Measurements from ENCODE around the gene ALDH16A1.

The ALDH16A1 gene

DNA sequence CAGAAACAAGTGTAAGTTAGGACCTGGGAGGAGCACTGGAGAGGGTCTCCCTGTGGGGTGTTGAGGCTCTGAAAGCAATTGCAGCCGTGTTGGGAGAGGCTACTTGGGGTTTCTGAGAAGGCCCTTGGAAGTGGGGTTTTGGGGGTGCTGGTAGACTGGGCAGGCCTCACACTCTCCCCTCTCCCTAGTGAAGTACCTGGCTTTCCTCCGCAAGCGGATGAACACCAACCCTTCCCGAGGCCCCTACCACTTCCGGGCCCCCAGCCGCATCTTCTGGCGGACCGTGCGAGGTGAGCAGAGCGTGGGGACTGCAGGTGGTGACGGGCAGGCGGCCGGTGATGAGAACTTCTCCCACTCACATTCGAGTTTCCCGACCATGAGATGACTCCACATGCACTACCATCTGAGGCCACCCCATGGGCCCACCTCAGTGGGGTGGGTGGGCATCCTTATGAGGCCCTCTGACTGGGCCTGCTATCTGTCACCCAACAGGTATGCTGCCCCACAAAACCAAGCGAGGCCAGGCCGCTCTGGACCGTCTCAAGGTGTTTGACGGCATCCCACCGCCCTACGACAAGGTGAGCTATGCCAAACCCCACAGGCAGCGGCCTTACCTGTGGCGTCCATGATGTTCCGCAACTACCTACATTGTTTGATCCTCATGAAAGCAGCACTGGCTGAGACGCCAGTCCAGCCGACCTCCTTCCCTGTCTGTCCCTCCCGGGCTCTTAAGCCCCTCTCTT, 37.4 kb downstream of the ALDH16A1 start:
- DNase-seq, result no peak

DNA sequence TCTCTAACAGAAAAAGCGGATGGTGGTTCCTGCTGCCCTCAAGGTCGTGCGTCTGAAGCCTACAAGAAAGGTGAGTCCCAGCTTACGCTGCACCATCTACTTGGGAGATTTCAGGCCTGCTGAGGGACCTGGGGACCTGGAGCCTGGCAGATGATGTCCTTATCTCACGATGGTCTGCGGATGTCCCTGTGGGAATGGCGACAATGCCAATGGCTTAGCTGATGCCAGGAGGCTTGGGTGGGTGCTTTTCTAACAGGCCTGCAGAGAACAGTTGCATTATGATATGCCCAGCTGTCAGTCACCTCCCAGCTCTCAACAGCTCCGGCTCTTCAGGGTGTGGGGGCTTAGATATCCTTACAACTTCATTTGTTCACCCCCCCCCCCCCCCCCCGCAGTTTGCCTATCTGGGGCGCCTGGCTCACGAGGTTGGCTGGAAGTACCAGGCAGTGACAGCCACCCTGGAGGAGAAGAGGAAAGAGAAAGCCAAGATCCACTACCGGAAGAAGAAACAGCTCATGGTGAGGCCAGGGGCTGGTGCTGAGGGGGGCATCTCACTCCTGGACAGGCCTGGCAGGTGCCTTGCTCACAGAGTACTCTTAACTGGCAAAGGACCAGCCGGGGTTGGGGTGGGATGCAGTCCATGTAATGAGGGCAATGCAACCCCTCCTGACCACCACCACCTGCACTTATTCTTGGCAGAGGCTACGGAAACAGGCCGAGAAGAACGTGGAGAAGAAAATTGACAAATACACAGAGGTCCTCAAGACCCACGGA, 38.2 kb downstream of the ALDH16A1 start:
- DNase-seq, result no peak

DNA sequence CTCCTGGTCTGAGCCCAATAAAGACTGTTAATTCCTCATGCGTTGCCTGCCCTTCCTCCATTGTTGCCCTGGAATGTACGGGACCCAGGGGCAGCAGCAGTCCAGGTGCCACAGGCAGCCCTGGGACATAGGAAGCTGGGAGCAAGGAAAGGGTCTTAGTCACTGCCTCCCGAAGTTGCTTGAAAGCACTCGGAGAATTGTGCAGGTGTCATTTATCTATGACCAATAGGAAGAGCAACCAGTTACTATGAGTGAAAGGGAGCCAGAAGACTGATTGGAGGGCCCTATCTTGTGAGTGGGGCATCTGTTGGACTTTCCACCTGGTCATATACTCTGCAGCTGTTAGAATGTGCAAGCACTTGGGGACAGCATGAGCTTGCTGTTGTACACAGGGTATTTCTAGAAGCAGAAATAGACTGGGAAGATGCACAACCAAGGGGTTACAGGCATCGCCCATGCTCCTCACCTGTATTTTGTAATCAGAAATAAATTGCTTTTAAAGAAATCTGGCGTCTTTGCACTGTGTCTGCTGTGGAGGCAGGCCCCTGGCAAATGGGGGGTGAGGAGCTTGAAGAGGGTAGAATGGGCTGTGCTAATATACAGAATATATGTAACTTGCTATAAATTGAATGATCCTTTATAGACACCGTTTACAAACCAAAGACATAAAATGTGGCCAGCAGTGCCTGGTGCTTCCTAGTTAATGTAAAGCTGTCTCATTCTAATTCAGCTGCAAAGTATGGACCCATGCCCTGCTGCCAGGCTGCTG, 39.0 kb downstream of the ALDH16A1 start:
- DNase-seq, result no peak

DNA sequence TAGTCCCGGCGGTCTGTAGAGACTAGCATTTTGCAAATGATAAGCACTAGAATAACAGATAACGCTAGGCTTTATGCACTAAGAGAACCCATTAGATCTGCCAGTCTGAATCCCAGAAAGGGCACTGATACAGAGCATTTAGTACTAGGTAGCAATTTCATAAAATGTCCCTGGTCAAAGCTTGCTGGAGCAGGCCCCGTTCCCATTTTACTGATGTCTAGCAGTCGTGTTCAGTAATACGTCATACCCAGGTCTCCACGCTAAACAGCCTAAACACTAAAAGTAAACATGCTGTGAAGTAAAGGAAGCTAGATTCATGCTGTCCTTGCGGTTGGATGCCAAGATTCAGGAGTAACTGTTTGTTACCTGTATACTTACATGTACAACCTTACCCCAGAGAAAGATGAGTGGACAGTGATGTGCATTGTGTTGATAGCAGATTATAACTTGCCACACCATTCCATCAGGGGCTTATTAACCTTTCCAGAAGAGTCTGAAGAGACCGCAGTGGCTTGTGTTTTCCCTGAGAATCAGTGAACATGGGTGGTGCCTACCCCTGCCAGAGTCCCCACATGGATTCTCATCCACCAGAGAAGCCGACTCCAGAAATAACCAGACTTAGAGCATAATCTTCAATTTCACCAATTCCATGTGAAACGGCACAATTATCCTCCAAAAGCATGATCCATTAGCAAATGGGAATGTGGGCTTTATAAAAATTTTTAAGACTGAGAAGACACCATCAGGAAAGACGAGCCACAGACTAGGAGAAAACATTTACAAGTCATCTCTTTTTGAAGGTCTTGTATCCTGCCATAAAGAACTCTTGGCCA, 39.8 kb downstream of the ALDH16A1 start:
- DNase-seq, result no peak

DNA sequence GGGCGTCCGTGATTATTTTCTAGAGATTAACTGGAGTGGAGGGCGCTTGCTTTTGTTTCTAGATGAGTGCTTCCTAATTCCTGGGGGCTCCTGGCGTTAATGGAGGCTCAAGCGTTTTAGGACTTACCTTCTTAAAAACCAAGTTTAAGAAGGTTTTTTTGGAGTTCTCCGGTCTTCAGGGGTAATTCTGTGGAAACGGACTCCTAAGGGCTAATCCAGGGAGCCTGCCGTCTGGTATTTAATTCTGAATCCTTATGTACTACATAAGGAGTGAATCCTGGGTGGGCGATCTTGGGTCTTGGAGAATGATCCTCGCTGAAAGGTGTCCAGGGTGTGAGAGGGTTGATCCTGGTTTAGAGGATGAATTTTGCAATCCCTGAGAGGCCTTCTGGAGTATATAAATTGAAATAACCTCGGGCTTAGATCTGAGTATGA, 43.6 kb downstream of the ALDH16A1 start:
- DNase-seq, result no peak

DNA sequence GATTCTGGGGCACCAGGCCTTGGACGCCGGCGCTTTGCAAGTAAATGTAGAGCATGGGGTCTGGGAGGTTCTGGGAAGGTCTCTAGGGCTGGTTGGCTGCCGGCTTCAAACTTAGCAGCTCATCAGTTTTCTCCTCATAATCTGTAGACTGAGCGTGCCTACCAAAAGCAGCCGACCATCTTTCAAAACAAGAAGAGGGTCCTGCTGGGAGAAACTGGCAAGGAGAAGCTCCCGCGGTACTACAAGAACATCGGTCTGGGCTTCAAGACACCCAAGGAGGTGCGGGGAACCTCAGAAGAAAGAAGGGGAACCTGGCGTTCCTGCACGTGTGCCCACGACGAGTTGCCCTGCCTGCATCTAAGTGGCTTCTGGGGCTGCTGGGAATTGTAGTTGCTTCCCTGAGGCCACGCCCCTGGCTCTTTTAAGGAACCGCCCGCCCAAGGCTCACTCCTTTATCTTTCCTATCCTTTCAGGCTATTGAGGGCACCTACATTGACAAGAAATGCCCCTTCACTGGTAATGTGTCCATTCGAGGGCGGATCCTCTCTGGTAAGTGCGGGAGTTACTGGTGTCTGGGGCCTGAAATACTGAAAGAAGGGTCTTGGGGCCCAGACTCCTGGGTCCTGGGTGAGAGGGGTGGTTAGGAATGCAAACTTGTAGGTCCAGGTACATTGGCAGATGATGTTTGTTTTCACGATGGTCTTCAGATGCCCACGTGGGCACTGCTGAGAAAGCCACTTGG, 44.2 kb downstream of the ALDH16A1 start:
- no peak for DNase-seq

DNA sequence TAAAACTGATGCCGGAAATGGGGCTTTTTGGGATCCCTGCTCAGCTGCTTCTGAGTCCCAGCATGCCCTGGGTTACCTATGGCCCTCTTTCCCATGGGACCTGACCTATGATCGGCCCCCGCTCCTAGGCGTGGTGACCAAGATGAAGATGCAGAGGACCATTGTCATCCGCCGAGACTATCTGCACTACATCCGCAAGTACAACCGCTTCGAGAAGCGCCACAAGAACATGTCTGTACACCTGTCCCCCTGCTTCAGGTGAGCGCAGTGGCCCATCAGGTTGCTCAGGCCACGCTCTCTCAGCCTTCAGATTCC, 44.7 kb downstream of the ALDH16A1 start:
- no peak for DNase-seq

DNA sequence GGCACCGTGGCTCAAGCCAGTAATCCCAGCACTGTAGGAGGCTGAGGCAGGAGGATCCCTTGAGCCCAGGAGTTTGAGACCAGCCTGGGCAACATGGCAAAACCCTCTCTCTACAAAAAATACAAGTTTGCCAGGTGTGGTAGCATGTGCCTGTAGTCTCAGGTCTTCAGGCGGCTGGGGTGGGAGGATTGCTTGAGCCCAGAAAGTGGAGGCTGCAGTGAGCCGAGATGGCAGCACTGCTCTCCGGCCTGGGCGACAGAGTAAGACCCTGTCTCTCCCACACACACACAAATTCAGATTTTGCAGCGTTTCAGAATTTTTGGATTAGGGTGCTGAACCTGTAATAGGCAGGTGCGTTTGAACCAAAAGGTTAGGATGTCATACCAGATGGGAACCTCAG, 45.5 kb downstream of the ALDH16A1 start:
- no peak for DNase-seq

DNA sequence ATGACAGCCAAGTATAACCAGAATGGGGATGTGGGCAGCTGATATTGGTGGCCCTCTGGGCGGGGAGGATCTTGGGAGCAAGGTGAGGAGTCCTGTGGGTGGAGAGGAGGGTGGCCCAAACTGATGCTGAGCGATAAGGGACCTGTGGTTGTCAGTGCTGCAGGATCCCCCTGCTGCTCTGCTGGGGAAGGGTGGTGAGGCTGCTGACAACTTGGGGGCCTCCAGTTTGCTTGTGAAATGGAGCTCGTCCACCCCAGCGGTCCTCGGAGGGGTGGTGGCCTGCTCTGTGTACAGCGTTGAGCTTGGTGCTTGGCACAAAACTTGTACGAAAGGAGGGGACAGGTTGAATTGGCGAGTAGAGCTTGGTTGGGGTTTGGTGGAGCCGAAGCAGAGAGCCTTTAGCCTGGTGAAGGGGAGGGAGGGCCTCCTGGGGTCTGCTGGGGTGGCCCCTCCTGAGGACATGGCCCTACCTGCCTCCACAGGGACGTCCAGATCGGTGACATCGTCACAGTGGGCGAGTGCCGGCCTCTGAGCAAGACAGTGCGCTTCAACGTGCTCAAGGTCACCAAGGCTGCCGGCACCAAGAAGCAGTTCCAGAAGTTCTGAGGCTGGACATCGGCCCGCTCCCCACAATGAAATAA, 46.1 kb downstream of the ALDH16A1 start:
- DNase-seq, result no peak

DNA sequence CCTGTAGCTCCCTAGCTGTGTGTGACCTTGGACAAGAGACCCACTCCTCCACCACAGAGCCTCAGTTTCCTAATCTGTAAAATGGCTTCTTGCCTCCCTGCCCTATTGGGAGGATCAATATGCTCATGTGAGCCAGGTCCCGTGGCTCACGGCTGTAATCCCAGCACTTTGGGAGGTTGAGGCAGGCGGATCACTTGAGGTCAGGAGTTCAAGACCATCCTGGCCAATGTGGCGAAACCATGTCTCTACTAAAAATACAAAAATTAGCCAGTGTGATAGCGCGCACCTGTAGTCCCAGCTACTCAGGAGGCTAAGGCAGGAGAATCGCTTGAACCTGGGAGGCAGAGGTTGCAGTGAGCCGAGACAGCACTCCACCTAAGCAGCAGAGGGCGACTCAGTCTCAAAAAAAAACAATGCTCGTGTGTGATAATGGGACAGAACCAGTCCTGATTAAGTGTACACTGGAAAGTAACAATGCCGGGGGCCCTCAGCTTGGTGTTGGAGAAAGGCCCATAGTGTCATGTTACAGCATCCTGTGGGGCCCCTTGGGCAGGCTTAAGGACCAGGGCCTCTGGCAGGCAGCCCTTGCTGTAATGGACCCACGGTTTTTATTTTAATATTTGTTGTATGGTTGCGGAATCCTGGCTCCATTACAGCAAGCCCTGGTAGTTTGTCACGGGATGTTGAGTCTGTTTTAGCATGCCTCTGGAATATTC, 50.0 kb downstream of the ALDH16A1 start:
- no peak for DNase-seq

DNA sequence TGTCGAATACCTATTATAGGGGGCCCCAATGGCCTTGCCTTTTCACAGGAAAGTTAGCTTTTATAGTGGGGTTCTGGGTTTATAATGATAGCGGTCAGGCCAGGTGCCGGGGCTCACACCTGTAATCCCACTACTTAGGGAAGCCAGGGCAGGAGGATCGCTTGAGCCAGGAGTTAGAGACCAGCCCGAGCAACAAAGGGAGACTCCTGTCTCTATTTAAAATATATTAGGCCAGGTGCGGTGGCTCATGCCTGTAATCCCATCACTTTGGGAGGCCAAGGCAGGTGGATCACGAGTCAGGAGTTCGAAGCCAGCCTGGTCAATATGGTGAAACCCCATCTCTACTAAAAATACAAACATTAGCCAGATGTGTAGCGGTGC, 50.5 kb downstream of the ALDH16A1 start:
- DNase-seq, result no peak

DNA sequence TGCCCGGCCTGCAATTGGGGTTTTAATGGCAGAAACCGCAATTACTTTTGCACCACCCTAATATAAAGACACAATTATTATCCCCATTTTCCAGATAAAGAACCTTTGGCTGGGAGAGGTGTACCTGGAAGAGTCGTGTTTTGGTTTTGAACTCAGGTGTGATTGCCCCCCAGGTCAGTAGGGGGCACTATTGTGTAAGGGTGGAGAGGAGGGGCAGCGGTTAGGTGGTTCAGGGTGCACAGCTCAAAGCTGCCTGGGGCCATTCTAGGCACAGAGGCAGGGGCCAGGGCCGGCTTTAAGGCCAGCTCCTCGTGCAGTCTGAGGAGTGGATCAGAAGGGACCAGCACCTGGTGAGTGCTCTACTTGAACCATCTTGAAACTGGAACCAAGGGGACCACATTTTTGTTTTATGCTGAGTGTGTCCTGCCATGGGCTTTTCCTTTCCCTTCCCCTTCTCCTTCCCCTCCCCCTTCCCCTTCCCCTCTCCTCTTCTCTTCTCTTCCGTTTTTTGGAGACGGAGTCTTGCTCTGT, 53.6 kb downstream of the ALDH16A1 start:
- DNase-seq, result no peak

DNA sequence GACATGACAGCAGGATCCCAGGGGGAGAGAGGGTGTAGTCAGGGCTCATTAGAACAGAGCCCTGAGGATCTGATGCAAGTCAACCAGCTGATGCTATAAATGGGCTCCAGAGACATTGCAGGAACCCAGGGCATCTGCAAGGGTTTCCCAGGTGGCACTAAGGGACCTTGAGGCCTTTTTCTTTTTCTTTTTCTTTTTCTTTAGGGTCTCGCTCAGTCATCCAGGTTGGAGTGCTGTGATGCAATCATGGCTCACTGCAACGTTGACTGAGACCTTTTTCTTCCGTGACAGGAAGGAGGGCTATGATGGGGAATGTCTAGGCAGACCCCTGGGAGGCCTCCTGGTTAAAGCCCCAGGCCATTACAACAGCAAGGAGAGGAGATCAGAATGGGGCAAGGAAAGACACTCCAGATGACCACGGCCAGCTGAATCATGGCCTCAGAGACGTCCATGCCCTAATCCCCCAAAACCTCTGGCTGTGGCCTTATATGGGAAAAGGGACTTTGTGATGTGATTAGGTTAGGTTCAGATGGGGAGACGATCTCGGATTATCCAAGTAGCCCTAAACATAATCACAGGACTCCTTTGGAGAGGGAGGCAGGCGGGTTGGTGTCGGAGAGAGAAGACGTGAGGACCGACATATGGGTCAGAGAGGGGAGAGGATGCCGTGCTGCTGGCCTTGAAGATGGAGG, 54.9 kb downstream of the ALDH16A1 start:
- no peak for DNase-seq

DNA sequence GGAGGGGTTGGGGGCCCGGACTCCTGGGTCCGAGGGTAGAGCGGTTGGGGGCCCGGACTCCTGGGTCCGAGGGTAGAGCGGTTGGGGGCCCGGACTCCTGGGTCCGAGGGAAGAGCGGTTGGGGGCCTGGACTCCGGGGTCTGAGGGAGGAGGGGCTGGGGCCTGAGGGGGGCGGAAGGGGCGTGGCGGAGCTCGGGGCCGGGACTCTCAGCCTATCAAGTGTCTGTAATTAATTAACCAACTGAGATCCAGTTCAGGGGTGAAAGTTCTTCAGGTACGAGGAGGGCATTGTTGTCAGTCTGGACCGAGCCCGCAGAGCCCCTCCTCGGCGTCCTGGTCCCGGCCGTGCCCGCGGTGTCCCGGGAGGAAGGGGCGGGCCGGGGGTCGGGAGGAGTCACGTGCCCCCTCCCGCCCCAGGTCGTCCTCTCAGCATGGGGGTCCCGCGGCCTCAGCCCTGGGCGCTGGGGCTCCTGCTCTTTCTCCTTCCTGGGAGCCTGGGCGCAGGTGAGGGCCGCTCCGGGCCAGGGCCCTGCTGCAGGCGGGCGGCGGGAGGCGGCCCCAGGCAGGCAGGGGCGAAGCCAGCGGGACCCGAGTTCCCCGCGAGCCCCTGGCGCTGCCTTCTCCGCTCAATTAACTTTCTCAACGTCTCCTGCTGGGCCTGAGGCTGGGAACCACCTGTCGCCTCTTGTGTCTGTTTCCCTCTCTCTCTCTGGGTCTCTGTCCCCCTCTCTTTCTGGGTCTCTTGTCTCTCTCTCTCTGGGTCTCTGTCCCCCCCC, 60.1 kb downstream of the ALDH16A1 start:
- no peak for DNase-seq

DNA sequence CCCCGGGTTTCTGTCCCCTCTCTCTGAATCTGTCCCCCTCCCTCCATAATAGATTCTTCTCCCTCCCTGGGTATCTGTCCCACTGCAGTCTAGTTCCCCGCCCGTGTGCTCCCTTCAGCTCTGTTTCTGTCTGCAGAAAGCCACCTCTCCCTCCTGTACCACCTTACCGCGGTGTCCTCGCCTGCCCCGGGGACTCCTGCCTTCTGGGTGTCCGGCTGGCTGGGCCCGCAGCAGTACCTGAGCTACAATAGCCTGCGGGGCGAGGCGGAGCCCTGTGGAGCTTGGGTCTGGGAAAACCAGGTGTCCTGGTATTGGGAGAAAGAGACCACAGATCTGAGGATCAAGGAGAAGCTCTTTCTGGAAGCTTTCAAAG, 60.7 kb downstream of the ALDH16A1 start:
- no peak for DNase-seq

DNA sequence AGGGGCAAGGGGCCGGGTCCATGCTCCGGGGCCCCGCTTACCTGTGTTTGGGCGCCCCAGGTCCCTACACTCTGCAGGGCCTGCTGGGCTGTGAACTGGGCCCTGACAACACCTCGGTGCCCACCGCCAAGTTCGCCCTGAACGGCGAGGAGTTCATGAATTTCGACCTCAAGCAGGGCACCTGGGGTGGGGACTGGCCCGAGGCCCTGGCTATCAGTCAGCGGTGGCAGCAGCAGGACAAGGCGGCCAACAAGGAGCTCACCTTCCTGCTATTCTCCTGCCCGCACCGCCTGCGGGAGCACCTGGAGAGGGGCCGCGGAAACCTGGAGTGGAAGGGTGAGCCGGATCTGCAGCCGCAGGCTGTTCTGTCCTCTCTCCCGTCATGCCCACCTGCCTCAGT, 61.1 kb downstream of the ALDH16A1 start:
- no peak for DNase-seq

DNA sequence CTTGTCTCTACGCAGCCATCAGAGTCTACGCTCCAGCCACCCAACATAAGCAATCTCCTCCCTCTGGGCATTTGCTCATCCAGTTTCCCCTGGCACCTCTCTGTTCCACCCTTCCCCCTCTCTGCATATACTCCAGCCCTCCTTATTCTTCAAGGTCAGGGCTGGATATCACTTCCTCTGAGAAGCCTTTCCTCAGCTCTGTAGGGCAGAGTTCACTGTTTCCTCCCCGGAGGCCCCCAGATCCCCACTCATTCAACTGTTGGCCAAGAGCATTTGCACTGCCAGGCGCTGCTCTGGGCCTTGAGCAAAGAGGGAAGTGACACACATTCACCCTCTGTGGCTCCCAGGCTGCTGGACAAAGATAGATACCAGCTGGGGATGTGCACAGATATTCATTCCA, 62.7 kb downstream of the ALDH16A1 start:
- no peak for DNase-seq

DNA sequence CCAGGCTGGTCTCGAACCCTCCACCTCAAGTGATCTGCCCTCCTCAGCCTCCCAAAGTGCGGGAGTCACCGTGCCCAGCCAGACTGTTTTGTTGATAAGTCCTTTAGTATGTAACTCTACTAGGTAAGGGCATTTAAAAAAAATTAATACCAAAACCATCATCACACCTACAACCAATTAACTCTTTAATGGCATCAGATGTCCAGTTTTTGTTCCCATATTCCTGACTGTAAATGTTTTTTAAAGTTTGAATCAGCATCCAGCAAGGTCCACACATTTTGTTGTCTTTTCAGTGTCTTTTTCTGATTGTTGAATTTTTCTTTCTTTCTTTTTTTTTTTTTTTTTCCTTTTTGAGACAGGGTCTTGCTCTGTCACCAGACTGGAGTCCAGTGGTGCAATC, 65.0 kb downstream of the ALDH16A1 start:
- DNase-seq, result no peak
